SK-N-SH treated with all-trans-retinoic acid at 6 μM for 48 hours (cell line): ENCODE measurements around the gene CACNA1C.

Source experiments
- ATAC-seq: fragments of 200-7000 bp; cut with Tn5 transposase; 3 replicates; pipeline ENCODE4 v1.9.1; 2020; ENCODE audit warnings: mild to moderate bottlenecking, moderate library complexity
- ARNTL ChIP-seq: fragments of 450-650 bp; formaldehyde crosslinking; IDR thresholded peaks from 2 replicates; pipeline ENCODE4 v1.5.0; 2020; ENCODE audit warnings: low read depth, mild to moderate bottlenecking, moderate library complexity, borderline replicate concordance
- CSDC2 ChIP-seq: fragments of 250-450 bp; sonication (Bioruptor Pico); IDR thresholded peaks from 2 replicates; pipeline ENCODE4 v1.5.0; 2020; ENCODE audit warnings: mild to moderate bottlenecking, moderate library complexity
- ESRRG ChIP-seq: fragments of 250-450 bp; sonication (Bioruptor Pico); IDR thresholded peaks from 2 replicates; pipeline ENCODE4 v1.6.1; 2021; ENCODE audit warnings: mild to moderate bottlenecking
- GLIS3 ChIP-seq: fragments of 250-450 bp; sonication (Bioruptor Pico); IDR thresholded peaks from 2 replicates; pipeline ENCODE4 v1.5.0; 2020; ENCODE audit warnings: mild to moderate bottlenecking, moderate library complexity
- OSR1 ChIP-seq: fragments of 250-450 bp; sonication (Bioruptor Pico); IDR thresholded peaks from 2 replicates; pipeline ENCODE4 v1.8.0; 2022; ENCODE audit warnings: moderate library complexity, mild to moderate bottlenecking, inconsistent platforms
- PPARA ChIP-seq: fragments of 250-450 bp; sonication (Bioruptor Pico); IDR thresholded peaks from 2 replicates; pipeline ENCODE4 v1.5.0; 2020; ENCODE audit warnings: mild to moderate bottlenecking, borderline replicate concordance
- RARB ChIP-seq: fragments of 250-450 bp; sonication (Bioruptor Pico); IDR thresholded peaks from 2 replicates; pipeline ENCODE4 v1.8.0; 2021; ENCODE audit warnings: mild to moderate bottlenecking, moderate library complexity
- SNAI2 ChIP-seq: fragments of 250-450 bp; sonication (Bioruptor Pico); IDR thresholded peaks from 2 replicates; pipeline ENCODE4 v1.5.0; 2020; ENCODE audit warnings: mild to moderate bottlenecking, moderate library complexity
- TCF4 ChIP-seq: fragments of 250-450 bp; sonication (Bioruptor Pico); IDR thresholded peaks from 2 replicates; pipeline ENCODE4 v1.8.0; 2021; ENCODE audit warnings: mild to moderate bottlenecking, moderate library complexity, borderline replicate concordance
- TOX ChIP-seq: fragments of 250-450 bp; sonication (Bioruptor Pico); IDR thresholded peaks from 2 replicates; pipeline ENCODE4 v1.8.0; 2021; ENCODE audit warnings: mild to moderate bottlenecking, moderate library complexity, borderline replicate concordance
- ZFP3 ChIP-seq: fragments of 250-450 bp; sonication (Bioruptor Pico); IDR thresholded peaks from 2 replicates; pipeline ENCODE4 v1.5.0; 2020; ENCODE audit warnings: mild to moderate bottlenecking, moderate library complexity
- ZNF565 ChIP-seq: fragments of 450-650 bp; formaldehyde crosslinking; conservative IDR thresholded peaks from 2 replicates; pipeline ENCODE4 v1.5.0; 2020; ENCODE audit warnings: low read depth, mild to moderate bottlenecking, moderate library complexity
- ZNF70 ChIP-seq: fragments of 450-650 bp; formaldehyde crosslinking; IDR thresholded peaks from 2 replicates; pipeline ENCODE4 v1.5.0; 2020; ENCODE audit warnings: mild to moderate bottlenecking, moderate library complexity
- ZNF8 ChIP-seq: fragments of 450-650 bp; formaldehyde crosslinking; IDR thresholded peaks from 2 replicates; pipeline ENCODE4 v1.5.0; 2020; ENCODE audit warnings: mild to moderate bottlenecking, moderate library complexity
- TF ChIP-seq, protein P1 (sequence below): fragments of 250-450 bp; sonication (Bioruptor Pico); IDR thresholded peaks from 2 replicates; pipeline ENCODE4 v1.8.0; 2020; ENCODE audit warnings: mild to moderate bottlenecking, moderate library complexity, borderline replicate concordance
- TF ChIP-seq, protein P2 (sequence below): fragments of 250-450 bp; sonication (Bioruptor Pico); IDR thresholded peaks from 2 replicates; pipeline ENCODE4 v1.5.1; 2021; ENCODE audit warnings: mild to moderate bottlenecking, moderate library complexity
- TF ChIP-seq, protein P3 (sequence below): fragments of 250-450 bp; sonication (Bioruptor Pico); IDR thresholded peaks from 2 replicates; pipeline ENCODE4 v1.5.1; 2020; ENCODE audit warnings: low read depth, mild to moderate bottlenecking, moderate library complexity
- TF ChIP-seq, protein P4 (sequence below): fragments of 250-450 bp; sonication (Bioruptor Pico); IDR thresholded peaks from 2 replicates; pipeline ENCODE4 v1.8.0; 2021; ENCODE audit warnings: low read depth, mild to moderate bottlenecking, moderate library complexity, borderline replicate concordance

Gene CACNA1C

DNA sequence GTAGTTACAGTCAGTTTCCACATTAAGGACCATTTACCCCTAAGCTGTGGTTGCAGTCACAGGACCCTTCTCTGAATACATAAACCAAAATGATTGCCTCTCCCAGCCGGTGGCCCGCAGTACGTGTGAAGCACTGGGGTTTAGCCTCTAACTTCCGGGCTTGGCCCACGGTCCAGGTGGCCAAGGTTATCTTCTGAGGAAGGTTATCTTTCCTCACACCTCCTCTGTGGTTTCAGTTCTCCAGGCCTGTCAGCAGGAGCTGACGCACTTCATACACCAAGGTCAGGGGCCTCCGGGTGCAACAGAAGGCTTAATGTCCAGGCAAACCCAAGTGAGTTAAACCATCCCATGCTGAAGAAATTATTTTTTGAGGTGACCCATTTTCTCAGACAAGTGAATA, 451.0 kb downstream of the CACNA1C start (continued):
- TF ChIP-seq, protein P1, sequence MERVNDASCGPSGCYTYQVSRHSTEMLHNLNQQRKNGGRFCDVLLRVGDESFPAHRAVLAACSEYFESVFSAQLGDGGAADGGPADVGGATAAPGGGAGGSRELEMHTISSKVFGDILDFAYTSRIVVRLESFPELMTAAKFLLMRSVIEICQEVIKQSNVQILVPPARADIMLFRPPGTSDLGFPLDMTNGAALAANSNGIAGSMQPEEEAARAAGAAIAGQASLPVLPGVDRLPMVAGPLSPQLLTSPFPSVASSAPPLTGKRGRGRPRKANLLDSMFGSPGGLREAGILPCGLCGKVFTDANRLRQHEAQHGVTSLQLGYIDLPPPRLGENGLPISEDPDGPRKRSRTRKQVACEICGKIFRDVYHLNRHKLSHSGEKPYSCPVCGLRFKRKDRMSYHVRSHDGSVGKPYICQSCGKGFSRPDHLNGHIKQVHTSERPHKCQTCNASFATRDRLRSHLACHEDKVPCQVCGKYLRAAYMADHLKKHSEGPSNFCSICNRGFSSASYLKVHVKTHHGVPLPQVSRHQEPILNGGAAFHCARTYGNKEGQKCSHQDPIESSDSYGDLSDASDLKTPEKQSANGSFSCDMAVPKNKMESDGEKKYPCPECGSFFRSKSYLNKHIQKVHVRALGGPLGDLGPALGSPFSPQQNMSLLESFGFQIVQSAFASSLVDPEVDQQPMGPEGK (CRISPR knock-in tag) = no peak
- TF ChIP-seq ZNF70 (CRISPR knock-in tag) = no peak
- TF ChIP-seq, all 23 proteins: peak for 0

DNA sequence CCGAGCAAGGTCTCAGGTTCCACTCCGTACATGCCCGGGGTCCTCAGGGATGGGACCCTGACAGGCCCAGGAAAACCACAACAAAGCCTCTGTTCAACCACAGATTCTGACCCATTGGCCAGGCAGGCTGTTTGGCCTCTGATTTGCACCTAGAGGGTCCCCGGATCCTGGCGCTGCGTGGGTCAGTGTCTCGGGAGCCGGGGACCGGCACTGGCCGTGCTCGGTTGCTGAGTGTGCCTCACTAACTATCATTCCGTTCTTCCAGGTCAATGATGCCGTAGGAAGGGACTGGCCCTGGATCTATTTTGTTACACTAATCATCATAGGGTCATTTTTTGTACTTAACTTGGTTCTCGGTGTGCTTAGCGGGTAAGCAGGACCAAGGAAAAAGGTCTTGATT, 451.8 kb downstream of the CACNA1C start:
- ATAC-seq = no peak
- TF ChIP-seq GLIS3 (no peak), TOX (CRISPR knock-in tag) (no peak), PPARA (CRISPR knock-in tag) (no peak), TCF4 (CRISPR knock-in tag) (no peak), ZNF565 (CRISPR knock-in tag) (no peak), OSR1 (no peak), ZNF70 (CRISPR knock-in tag) (no peak), RARB (no peak), ARNTL (no peak), ZFP3 (CRISPR knock-in tag) (no peak), ESRRG (CRISPR knock-in tag) (no peak), ZNF8 (CRISPR knock-in tag) (no peak), SNAI2 (CRISPR knock-in tag) (no peak)
- TF ChIP-seq, protein P2, sequence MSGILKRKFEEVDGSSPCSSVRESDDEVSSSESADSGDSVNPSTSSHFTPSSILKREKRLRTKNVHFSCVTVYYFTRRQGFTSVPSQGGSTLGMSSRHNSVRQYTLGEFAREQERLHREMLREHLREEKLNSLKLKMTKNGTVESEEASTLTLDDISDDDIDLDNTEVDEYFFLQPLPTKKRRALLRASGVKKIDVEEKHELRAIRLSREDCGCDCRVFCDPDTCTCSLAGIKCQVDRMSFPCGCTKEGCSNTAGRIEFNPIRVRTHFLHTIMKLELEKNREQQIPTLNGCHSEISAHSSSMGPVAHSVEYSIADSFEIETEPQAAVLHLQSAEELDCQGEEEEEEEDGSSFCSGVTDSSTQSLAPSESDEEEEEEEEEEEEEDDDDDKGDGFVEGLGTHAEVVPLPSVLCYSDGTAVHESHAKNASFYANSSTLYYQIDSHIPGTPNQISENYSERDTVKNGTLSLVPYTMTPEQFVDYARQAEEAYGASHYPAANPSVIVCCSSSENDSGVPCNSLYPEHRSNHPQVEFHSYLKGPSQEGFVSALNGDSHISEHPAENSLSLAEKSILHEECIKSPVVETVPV (CRISPR knock-in tag) = no peak
- TF ChIP-seq, protein P3, sequence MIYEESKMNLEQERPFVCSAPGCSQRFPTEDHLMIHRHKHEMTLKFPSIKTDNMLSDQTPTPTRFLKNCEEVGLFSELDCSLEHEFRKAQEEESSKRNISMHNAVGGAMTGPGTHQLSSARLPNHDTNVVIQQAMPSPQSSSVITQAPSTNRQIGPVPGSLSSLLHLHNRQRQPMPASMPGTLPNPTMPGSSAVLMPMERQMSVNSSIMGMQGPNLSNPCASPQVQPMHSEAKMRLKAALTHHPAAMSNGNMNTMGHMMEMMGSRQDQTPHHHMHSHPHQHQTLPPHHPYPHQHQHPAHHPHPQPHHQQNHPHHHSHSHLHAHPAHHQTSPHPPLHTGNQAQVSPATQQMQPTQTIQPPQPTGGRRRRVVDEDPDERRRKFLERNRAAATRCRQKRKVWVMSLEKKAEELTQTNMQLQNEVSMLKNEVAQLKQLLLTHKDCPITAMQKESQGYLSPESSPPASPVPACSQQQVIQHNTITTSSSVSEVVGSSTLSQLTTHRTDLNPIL (CRISPR knock-in tag) = no peak
- TF ChIP-seq, protein P1 (CRISPR knock-in tag) = no peak
- TF ChIP-seq, protein P4, sequence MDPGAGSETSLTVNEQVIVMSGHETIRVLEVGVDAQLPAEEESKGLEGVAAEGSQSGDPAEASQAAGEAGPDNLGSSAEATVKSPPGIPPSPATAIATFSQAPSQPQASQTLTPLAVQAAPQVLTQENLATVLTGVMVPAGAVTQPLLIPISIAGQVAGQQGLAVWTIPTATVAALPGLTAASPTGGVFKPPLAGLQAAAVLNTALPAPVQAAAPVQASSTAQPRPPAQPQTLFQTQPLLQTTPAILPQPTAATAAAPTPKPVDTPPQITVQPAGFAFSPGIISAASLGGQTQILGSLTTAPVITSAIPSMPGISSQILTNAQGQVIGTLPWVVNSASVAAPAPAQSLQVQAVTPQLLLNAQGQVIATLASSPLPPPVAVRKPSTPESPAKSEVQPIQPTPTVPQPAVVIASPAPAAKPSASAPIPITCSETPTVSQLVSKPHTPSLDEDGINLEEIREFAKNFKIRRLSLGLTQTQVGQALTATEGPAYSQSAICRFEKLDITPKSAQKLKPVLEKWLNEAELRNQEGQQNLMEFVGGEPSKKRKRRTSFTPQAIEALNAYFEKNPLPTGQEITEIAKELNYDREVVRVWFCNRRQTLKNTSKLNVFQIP (CRISPR knock-in tag) = no peak
- TF ChIP-seq, all 23 proteins: peak for 0

DNA sequence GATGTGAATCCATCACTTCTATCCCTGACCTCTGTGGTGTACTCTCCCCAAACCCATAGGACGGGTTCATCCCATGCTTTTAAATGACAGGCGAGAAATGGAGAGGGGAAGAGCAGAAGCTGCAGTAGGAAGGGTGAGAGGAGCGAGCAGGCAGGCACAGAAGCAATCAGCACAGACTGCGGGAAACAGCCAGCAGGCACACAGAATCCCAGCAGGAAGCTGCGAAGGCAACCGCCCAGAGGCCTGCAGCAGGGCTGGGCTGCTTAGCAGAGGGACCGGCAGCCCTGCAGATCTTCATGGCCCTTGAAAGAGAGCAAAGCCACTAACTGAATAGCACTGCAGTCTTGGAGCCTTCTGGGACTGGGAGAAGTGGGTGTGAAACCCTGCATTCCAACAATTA, 455.0 kb downstream of the CACNA1C start:
- no peak for ATAC-seq
- TF ChIP-seq, protein P2 (CRISPR knock-in tag) = no peak
- TF ChIP-seq CSDC2 (CRISPR knock-in tag) = no peak
- TF ChIP-seq, protein P4 (CRISPR knock-in tag) = no peak
- TF ChIP-seq GLIS3 = no peak
- TF ChIP-seq ESRRG (CRISPR knock-in tag) = no peak
- TF ChIP-seq, all 23 proteins: peak for 0
